ENCODE data around the gene TUSC2.

DNA sequence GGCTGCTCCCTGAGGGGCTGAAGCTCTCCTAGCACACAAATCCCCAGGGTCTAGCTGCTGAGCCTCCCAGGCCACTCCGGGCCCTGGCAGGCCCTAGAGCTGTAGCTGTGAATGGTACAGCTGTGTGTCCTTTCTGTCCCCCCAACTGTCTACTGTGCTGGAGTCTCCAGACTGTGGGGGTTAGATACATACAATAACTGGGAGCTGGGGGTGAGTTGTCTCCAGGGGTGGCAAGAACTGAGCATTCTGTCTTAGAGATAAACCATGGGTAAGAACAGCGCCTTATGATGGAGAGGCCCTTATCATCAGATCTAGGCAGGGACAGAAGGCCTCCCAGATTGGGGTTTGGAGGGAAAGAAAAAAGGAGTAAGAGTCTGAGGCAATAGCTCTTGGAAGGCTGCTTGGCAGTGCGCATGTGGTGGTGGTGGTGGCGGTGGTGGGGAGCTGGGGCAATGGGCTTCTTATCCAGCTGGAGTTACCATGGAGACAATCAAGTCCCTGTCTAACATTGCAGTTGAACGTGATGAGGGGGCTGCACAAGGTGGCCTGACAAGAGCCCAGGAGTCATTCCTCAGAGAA, 26.3 kb upstream of the TUSC2 start:
- TF ChIP-seq, protein P1, sequence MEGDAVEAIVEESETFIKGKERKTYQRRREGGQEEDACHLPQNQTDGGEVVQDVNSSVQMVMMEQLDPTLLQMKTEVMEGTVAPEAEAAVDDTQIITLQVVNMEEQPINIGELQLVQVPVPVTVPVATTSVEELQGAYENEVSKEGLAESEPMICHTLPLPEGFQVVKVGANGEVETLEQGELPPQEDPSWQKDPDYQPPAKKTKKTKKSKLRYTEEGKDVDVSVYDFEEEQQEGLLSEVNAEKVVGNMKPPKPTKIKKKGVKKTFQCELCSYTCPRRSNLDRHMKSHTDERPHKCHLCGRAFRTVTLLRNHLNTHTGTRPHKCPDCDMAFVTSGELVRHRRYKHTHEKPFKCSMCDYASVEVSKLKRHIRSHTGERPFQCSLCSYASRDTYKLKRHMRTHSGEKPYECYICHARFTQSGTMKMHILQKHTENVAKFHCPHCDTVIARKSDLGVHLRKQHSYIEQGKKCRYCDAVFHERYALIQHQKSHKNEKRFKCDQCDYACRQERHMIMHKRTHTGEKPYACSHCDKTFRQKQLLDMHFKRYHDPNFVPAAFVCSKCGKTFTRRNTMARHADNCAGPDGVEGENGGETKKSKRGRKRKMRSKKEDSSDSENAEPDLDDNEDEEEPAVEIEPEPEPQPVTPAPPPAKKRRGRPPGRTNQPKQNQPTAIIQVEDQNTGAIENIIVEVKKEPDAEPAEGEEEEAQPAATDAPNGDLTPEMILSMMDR (IDR thresholded peaks at IDR 0.05), result no peak
- TF ChIP-seq POLR2A (IDR thresholded peaks at IDR 0.05) (no peak), POLR2AphosphoS5 (IDR thresholded peaks at IDR 0.05) (no peak), EP300 (IDR thresholded peaks at IDR 0.05) (no peak)
